ENCODE results near the gene RNF111.

The RNF111 gene

DNA sequence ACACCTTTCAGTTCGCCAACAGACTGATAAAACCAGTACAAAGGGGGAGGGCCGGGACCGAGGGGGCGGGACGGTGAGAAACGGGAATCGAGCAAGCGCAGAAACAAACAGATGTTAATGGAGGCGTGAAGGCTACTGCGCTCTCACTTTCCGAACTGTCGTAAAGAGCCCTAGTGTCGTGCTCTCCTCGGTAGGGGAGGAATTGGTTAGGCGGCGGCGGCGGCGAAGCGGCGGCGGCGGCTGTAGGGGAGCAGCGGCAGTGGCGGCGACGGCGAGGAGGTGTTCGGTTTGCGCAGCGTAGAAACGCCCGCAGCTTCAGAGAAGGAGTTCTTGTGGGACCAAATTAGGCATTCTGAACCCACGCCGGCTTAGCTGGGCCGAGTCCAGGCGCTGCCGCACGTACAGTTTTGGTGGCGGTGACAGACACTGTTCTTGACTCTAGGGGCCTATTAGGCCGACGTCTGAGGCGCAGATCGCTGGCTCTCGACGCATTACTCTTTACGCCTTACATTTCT lies at the start of gene RNF111:
TSS of gene RNF111 (plus strand) at position 173 of the 515 bp plus-strand sequence. CDS start 43,160 bp downstream, outside the sequence.
- DNase-seq (ENCODE audit: low spot score): peak; percentile 94

DNA sequence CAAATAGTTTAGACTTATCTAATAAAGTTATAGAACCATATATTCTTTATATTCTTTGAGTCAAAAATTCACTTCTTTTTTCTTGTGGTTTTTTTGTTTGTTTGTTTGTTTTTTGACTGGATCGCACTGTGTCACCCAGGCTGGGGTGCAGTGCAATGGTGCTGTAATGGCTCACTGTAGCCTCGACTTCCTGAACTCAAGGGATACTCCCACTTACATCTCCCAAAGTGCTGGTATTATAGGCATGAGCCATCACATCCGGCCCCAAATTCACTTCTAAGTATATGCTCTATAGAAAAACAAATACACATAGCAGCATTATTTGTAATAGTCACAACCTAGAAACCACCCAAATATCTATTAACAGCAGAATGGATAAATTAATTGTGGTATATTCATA lies 40.3 kb upstream of the RNF111 start:
- DNase-seq (ENCODE audit: low spot score): no peak

DNA sequence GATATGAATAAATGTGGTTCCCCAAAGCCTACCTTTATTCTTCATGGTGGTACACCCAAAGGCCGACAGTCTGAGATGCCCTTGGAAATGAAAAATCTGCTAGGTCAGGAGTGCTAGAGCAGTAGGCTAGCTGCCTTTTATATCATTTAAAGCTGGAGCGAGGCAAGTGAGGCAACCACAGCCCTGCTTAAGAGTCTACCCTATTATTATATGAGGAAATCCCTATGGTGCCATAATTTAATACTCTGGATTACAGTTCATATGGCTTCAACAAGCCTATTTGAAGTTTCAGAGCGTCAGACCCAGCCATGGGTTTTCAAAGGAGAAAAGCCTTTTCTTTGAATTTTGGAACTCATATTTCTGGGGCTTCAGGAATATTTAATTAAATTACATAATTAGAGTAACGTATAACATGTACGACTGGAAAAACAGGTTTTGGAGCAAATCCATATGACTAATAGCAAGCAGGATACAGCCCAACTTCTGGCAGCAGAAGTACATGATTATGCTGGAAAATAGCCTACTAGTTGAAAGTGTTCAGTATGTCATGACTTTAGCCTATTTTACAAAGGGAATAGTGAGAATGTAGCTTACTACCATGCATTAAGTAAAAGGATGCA lies 36.0 kb upstream of the RNF111 start:
- DNase-seq (ENCODE audit: low spot score): peak; percentile 54

DNA sequence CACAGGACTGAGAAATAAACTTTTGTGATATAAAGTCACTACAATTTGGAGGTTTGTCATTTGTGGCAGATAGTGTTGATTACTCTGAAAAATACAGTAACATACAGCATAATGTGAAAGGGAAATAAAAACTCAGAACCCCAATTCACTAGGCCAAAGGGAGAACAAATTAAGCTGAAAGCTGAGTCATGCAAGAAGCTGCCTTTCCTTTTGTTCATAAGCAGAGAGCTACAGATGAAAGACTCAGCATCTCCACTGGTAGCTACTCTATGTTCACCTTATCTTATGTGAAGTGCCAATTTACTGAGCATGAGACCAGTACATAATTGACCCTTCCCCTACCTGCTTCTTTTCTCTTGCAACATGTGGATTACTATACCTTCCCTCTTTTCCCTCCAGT lies 34.7 kb upstream of the RNF111 start:
- no peak for DNase-seq (ENCODE audit: low spot score)

DNA sequence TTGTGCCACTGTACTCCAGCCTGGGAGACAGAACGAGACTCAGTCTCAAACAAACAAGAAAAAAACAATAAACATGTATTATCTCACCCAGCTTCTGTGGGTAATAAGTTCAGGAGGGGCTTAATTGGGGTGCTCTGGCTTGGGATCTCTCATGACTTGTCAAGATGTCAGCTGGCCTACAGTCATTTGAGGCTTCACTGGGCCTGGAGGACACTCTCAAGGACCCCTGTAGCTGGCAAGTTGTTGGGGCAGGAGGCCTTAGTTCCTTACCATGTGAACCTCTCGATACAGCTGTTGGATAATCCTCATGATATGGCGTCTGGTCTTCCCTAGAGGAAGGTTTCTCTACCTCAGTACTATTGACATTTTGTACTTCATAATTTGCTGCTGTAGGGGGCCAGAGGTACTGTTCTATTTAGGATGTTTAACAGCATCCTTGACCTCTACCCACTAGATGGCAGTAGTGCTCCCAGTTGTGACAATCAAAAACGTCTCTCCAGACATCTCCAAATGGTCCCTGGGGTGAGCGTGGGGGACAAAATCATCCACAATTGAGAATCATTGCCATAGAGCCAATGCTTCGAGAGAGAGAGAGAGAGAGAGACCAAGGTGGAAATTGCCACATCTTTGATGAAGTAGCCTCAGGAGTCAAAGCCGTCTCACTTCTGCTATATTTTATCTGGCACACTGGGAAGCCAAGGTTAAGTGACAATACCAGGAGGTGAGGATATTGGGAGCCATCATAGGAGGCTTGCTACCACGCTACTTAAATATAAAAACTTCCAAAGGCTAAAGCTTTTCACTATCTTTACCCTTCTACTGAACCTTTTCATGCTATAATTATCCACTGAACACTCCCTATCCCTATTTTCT lies 30.1 kb upstream of the RNF111 start:
- peak; percentile 58 for DNase-seq (ENCODE audit: low spot score)

DNA sequence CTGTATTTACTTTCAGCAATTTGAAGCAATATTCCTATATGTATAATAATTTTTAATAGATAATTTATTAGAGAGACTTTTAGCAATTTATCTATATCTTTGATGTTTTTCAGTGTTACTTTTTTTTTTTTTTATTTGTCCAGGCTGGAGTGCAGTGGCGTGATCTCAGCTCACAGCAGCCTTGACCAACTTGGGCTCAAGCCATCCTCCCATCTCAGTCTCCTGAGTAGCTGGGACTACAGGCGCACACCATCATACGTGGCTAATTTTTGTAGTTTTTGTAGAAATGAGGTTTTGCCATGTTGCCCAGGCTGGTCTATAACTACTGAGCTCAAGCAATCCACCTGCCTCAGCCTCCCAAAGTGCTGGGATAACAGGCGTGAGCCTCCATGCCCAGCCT lies 28.7 kb upstream of the RNF111 start:
- DNase-seq (ENCODE audit: low spot score): no peak

DNA sequence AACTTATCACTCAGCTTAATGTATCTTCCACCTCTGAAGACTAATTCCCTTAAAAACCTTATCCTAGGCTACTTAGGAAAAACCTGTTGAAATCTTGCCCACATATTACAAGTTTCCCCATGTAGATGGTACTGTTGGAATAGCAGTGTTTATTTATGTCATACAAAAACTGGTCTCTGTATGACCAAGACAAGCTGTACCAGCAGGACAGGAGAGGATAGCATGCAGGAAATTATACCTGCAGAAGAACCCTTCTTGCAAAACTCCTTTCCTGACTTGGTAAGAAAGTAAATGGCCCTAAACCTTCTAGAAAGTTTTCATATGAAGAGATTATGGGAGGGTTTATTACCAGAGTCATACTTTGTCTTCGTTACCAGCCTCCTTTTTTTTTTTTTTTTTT lies 25.3 kb upstream of the RNF111 start:
- DNase-seq (ENCODE audit: low spot score): no peak

DNA sequence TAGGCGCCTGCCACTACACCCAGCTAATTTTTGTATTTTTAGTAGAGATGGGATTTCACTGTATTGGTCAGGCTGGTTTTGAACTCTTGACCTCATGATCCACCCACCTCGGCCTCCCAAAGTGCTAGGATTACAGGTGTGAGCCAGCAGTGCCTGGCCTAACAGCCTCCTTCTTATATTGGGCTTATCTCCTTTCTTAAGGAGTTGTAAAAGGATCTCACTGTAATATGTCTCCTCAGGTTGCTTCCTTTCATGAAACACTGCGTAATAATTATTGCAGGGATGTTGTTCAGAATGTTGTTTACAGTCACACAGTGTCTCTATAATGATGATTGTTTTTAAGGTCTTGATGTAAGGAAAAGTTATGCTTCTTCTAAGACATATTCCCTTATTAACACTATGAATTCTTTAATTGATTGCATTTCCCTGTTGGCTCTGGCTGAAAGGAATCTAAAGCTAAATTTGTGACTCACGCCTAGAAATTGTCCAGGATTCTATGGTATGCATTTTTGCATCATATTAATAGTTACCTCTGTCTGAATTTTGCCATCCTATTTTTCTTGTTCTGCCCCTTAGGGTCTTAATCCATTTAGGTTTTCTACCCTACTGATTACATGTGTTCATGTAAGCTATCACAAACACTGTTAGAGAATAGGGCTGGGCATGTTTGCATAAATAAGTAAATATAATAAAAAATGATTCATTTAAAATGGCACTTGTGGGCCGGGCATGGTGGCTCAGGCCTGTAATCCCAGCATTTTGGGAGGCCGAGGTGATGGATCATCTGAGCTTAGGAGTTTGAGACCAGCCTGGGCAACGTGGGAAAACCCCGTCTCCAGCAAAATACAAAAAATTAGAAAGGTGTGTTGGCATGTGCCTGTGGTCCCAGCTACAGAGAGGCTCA lies 24.5 kb upstream of the RNF111 start:
- peak; percentile 40 for DNase-seq (ENCODE audit: low spot score)

DNA sequence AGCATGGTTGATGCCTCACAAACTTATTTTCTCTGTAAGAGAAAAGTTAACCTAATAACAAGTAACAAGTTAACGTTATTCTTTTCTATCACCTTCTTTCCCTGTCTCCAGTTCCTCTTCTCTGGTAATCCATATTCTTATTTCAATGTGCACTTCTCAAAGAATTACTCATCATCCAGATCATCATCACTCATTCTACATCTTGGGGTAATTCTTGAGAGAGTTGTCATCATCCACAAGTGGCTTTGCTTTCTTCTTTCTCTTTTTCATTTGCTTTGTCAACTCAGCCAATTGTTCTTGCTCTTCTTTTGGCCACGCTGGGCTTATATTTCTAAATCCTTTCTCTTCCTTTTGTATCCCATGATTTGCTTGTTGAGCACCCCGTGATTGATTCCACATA lies 20.8 kb upstream of the RNF111 start:
- DNase-seq (ENCODE audit: low spot score): peak; percentile 30

DNA sequence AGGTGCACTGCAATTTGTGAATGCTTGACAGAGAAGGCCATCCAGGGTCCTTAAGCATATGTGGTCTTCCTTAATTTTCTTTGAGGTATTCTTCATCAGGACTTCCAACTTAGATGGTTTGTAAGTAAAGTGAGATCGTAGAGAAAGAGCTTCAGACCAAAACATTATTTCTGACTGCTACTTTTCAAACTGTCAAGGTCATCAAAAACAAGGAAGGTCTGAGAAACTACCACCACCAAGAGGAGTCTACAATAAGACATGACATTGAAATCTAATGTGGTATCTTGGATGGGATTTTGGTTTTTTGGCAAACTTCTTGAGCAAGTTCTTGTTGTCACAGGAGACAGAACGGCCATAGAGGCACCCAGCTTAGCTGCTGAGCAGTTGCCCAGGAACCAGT lies 20.0 kb upstream of the RNF111 start:
- DNase-seq (ENCODE audit: low spot score): no peak

DNA sequence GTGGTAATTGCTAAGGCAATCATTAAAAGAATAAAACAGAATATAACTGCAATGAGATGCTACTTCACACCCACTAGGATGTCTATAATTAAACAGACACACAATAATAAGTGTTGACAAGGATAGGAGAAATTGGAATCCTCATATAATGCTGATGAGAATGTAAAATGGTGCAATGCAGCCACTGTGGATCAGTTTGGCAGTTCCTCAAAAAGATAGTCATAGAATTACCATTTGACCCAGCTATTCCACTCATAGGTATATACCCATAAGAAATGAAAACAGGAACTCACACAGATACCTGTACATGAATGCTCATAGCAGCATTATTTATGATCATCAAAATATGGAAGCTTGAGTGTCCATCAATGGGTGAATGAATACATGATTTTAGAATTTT lies 9.6 kb upstream of the RNF111 start:
- no peak for DNase-seq (ENCODE audit: low spot score)

DNA sequence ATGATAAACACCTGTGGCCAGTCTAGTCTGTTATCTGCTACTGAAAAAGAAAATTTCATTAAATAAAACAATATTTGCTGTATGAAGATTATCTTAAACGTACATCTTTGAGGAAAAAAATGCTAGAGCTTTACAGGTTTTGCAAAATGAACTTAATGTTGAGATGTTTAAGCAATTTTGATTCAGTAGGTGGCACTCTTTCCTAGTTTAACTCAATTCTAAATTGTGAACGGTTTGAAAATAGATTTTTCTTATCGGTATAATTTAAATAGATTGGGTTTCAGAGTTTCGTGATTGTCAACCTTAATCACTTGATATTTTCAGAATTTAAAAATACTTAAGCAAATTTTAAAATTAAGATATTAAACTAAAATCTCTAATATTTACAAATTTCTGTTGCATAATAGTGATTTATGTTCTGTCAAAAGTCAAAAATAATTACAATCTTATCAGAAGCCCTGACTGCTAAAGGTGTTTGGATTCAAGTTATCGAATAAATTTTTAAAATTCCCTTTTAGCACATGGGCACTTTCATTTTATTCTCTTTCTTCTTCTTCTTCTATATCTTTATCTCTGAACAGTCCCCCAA lies 7.0 kb upstream of the RNF111 start:
- DNase-seq (ENCODE audit: low spot score): peak; percentile 44

DNA sequence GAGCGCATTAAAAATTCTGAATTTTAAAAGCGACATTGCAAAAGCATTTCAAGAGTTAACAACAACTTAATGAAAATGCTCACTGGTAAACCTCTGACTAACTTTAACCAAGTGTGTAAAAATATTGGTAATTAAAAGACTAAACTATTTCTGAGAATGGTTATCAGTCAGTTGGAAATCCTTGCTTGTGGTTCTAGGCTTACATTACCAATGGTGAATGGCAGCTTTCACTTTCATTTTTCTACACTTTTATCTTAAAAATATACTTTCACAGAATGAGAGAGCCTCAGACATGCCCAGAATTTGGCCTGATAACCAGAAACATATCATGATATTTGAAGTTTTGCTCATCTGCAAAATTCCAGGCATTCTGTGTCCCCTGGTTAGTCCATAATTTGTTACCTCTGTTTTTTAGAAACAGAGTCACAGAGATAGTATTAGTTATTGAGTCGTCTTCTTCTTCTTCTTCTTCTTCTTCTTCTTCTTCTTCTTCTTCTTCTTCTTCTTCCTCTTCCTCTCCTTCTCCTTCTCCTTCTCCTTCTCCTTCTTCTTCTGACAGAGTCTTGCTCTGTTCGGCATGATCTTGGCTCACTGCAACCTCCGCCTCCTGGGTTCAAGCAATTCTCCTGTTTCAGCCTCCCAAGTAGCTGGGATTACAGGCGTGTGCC lies 5.5 kb upstream of the RNF111 start:
- no peak for DNase-seq (ENCODE audit: low spot score)

DNA sequence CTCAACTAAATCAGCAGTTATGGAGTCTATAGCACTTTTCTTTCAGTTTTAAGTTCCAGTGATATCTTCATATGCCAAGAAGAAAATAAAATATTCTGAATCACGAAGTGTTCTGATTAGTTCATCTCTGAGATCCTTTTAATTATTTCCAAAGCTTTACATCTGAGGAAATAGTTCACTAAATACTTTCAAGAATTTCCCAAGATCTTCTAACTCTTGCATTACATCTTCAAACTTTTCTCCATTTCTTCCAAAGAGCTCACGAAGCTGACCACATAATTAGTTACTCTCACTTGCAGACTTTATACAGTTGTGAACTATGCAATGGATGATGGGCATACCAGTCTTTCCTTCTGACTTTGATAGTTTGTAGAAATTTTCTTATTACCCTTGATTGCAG lies 4.2 kb upstream of the RNF111 start:
- no peak for DNase-seq (ENCODE audit: low spot score)

DNA sequence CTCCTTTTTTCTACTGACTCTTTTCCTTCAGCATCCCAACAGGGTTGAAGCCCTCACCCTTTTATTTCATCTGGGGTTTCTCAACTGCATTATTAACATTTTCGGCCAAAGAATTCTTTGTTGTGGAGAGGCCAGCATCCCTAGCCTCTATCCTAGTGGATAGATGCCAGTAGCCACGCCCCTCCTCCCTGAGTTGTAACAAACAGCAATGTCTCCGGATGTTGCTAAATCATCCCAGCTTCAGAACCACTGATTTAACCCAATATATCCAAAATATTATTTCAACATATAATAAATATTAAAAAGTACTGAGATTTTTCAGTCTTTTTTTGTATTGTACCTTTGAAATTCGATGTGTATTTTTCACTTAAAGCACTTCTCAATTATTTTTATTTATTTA lies 2.0 kb upstream of the RNF111 start:
- DNase-seq (ENCODE audit: low spot score): peak; percentile 37

DNA sequence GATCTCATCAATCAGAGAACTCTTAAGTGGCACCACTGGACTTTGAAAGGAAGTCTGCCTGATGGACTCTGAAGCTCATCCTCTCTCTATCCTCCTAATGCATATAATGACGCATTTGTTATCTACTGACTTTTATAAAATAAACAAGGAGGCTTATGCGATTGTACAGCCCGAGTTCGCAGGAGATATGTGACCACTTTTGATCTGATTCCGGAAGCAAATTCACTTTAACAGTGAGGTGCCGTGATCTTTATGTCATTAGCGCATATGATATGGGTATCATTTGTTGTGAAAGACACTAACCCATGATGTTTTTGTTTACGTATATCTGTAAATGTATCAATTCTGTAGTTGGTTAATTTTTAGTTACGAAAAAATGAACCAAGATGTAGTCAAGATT lies 427 bp upstream of the RNF111 start:
- no peak for DNase-seq (ENCODE audit: low spot score)

DNA sequence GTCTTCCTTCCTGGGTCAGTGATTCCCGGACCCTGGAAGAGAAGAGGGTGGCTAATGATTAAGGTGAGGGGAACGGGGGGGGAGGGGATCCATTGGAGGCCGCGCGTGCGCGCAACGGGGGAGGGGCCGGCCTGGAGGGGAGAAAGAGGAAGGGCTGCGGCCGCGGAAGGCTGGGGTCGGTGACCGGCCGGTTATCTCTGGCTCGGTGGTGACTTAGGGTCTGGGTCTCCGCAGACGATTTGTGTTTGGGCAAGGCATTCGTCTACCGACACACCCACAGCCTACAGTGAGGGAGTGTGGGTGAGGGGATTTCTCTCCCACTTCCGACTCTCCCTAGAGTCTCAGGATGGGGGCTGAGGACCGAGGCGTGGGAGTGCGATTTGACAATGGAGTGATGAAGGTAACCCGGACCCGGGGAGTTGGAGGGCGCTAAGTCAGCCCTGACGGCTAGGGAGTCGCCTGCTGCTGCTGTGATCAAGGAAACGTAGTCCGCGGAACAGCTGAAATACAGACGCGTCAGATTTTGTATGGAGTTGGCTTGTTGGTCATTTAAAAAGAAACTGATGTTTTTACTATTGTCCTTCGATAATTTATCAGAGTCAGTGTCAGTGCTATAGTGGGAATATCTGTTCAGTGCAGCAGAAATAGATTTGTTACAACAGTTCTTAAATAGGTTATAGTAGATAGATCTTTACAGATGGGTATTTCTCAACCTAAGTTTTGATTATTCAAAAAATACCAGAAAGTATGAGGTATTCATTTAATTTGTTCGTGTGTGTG lies 733 bp downstream of the RNF111 start:
- DNase-seq (ENCODE audit: low spot score): peak; percentile 88

DNA sequence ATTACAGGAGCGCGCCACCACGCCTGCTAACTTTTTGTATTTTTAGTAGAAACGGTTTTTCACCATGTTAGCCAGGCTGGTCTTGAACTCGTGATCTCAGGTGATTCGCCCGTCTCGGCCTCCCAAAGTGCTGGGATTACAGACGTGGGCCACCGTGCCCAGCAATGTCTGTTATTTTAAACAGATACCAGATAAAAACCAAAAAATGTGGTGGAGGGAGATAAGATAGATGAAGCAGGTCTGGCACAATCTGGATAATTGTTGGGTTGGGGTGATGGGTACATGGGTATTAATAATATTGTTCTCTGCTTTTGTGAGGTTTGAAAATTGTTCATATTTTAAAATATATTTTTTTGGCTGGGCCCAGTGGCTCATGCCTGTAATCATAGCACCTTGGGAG lies 4.7 kb downstream of the RNF111 start:
- no peak for DNase-seq (ENCODE audit: low spot score)

DNA sequence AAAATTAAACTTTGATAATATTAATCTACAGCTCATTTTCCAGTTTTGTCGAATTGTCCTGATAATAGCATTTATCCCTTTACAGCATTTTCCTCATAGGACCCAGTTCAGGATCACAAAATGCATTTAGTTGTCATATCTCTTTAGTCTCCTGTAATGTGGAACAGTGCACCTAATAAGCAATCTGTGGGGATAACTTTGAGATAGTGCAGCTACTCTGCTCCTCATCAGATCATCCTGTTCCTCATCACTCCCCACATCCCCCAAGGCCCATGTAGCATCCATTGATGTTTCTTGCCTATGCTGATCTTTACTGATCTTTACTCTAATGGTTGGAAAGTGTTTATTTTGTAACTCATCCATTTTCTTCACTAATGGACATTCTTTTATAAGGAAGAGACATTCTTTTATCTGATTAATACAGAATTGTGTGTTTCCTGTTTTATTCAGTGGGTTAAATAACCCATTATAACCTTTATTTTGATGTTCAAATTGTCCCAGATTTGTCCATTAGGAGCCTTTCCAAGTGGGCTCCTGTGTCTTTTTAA lies 7.5 kb downstream of the RNF111 start:
- DNase-seq (ENCODE audit: low spot score): no peak

DNA sequence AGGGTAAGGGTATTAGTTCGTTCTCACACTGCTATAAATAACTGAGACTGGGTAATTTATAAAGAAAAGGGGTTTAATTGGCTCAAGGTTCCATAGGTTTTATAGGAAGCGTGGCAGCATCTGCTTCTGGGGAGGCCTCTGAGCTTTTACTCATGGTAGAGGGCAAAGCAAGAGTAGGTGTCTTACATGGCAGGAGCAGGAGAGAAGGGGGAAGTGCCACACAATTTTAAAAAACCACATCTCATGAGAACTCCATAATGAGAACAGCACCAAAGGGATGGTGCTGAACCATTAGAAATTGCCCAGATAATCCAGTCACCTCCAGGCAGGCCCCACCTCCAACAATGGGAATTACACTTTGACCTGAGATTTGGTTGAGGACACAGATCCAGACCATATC lies 12.2 kb downstream of the RNF111 start:
- no peak for DNase-seq (ENCODE audit: low spot score)
